Measurements from ENCODE around the gene MYO10.

GRCh38 chr5:16707168-16707868 lies 228.8 kb downstream of the MYO10 start:
- no peak for TF ChIP-seq CTCF (IDR thresholded peaks at IDR 0.05)
- no peak for TF ChIP-seq POLR2A (IDR thresholded peaks at IDR 0.05)
- no peak for TF ChIP-seq POLR2AphosphoS5 (IDR thresholded peaks at IDR 0.05)
